Stimulated activated naive CD4-positive, alpha-beta T cell treated with Interleukin-2 at 50 U/mL for 16 hours (primary cell): Measurements from ENCODE around the gene FAM110D.

Source experiments
- DNase-seq: peaks from one replicate; lab custom pipeline; 2025; lab: John Stamatoyannopoulos, UW

The FAM110D gene

GRCh38 chr1:26158908-26159742 is at the start of gene FAM110D:
Gene FAM110D, plus strand, starts transcription at chr1:26159079. Its CDS starts 2,213 bp downstream, at chr1:26161292.
- no peak for DNase-seq

GRCh38 chr1:26109229-26110164 is 49.4 kb upstream of the FAM110D start:
- DNase-seq, result no peak

- DNase-seq, result peak; percentile 71
Observed at GRCh38 chr1:26110731-26111529, 47.9 kb upstream of the FAM110D start.

- peak; percentile 89 for DNase-seq
Observed at GRCh38 chr1:26111530-26112406, 47.1 kb upstream of the FAM110D start, which contains the start of gene PDIK1L. Gene PDIK1L, plus strand, starts transcription at chr1:26111824. Its CDS starts 2,485 bp downstream, at chr1:26114309.

GRCh38 chr1:26112407-26112775 is 46.5 kb upstream of the FAM110D start:
- DNase-seq, result peak; percentile 4

GRCh38 chr1:26114165-26114927 is 44.5 kb upstream of the FAM110D start:
- DNase-seq, result no peak

GRCh38 chr1:26119892-26120608 is 38.8 kb upstream of the FAM110D start:
- DNase-seq, result no peak

GRCh38 chr1:26121854-26122773 is 36.8 kb upstream of the FAM110D start:
- DNase-seq, result no peak

- DNase-seq, result no peak
Observed at GRCh38 chr1:26122988-26123973, 35.6 kb upstream of the FAM110D start.

GRCh38 chr1:26124418-26125331 is 34.2 kb upstream of the FAM110D start:
- DNase-seq, result no peak

- DNase-seq, result no peak
Observed at GRCh38 chr1:26125382-26125781, 33.5 kb upstream of the FAM110D start.

GRCh38 chr1:26125946-26126320 is 32.9 kb upstream of the FAM110D start:
- DNase-seq, result no peak

- DNase-seq, result peak; percentile 35
Observed at GRCh38 chr1:26126321-26127084, 32.4 kb upstream of the FAM110D start.

- DNase-seq, result no peak
Observed at GRCh38 chr1:26127235-26128163, 31.4 kb upstream of the FAM110D start.
